ENCODE data around the gene FCER1G. TPM values are rescaled to one million over a fixed set of nuclear protein-coding genes. Genes with fewer than 3 reads are reported as not detected.

Gene FCER1G
- total RNA-seq, result 16.2 TPM

DNA sequence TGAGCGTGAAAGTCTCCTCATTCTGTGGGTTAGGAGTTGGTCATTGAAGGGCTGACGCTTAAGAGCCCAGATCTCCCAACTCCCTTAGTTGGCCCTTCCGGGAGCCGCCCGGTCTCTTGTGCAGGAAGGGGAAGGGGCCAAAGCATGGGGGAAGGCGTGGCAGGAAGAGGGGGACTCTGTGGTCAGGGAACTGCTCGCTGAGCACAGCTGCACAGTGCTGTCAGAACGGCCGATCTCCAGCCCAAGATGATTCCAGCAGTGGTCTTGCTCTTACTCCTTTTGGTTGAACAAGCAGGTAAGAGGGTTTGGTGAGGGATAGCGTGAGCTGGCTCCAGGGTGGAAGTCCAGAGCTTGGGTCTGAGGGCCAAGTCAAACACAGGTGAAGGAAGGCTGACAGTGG, at the start of gene FCER1G:
TSS of gene FCER1G (plus strand) at position 220 of the 400 bp plus-strand sequence. CDS start at position 247, 27 bp downstream.
- H3K9me3 ChIP-seq (ENCODE audit: control insufficient read depth in 3 of 3, low read length in 3 of 3), result no peaks in the 10 kb centered on the region
- H3K4me1 ChIP-seq (ENCODE audit: control insufficient read depth in 3 of 3, insufficient read depth in 3 of 3, low read length in 3 of 3), result peaks cover 0 to 5% (median 0%) of the 10 kb centered on the region in 3 donors
- no peak within 1 kb of the TSS for H3K27ac ChIP-seq (ENCODE audit: low read depth, low read length)
- no peaks in the 10 kb centered on the region for H3K27me3 ChIP-seq (ENCODE audit: control insufficient read depth in 3 of 3, insufficient read depth in 3 of 3, low read length in 3 of 3)
- H3K4me3 ChIP-seq (ENCODE audit: low read length in 3 of 3), result peak within 1 kb of the TSS; percentile 22 to 35 (median 22)
- no peak within 1 kb of the TSS for H3K9ac ChIP-seq (ENCODE audit: low read depth in 1 of 3, low read length in 3 of 3)
- peaks cover 40 to 49% (median 41%) of the 10 kb centered on the region in 3 donors for H3K36me3 ChIP-seq (ENCODE audit: control insufficient read depth in 3 of 3, insufficient read depth in 3 of 3, low read length in 3 of 3)

- H3K27ac ChIP-seq (ENCODE audit: low read depth, low read length), result peak within 1 kb of the TSS; percentile 90
- H3K27me3 ChIP-seq (ENCODE audit: control insufficient read depth in 3 of 3, insufficient read depth in 3 of 3, low read length in 3 of 3), result no peaks in the 10 kb centered on the region
- H3K9ac ChIP-seq (ENCODE audit: low read depth in 1 of 3, low read length in 3 of 3), result peak within 1 kb of the TSS; percentile 92 to 94 (median 94)
- peak within 1 kb of the TSS; percentile 91 to 96 (median 95) for H3K4me3 ChIP-seq (ENCODE audit: low read length in 3 of 3)
- H3K36me3 ChIP-seq (ENCODE audit: control insufficient read depth in 3 of 3, insufficient read depth in 3 of 3, low read length in 3 of 3), result peaks cover 42 to 61% (median 47%) of the 10 kb centered on the region in 3 donors
- H3K9me3 ChIP-seq (ENCODE audit: control insufficient read depth in 3 of 3, low read length in 3 of 3), result no peaks in the 10 kb centered on the region
- H3K4me1 ChIP-seq (ENCODE audit: control insufficient read depth in 3 of 3, insufficient read depth in 3 of 3, low read length in 3 of 3), result peaks cover 24 to 27% (median 26%) of the 10 kb centered on the region in 3 donors
Measured at GRCh38 chr1:161165742-161166668, 49.1 kb upstream of the FCER1G start, which contains the start of gene PPOX. Gene PPOX (plus strand): TSS chr1:161166426. CDS start chr1:161166848, 422 bp downstream.

- peak overlapping the region; percentile 91 to 96 (median 95) for H3K4me3 ChIP-seq (ENCODE audit: low read length in 3 of 3)
- peaks cover 46 to 61% (median 50%) of the 10 kb centered on the region in 3 donors for H3K36me3 ChIP-seq (ENCODE audit: control insufficient read depth in 3 of 3, insufficient read depth in 3 of 3, low read length in 3 of 3)
- H3K9me3 ChIP-seq (ENCODE audit: control insufficient read depth in 3 of 3, low read length in 3 of 3), result no peaks in the 10 kb centered on the region
- H3K27me3 ChIP-seq (ENCODE audit: control insufficient read depth in 3 of 3, insufficient read depth in 3 of 3, low read length in 3 of 3), result no peaks in the 10 kb centered on the region
- peak overlapping the region; percentile 87 to 94 (median 94) for H3K9ac ChIP-seq (ENCODE audit: low read depth in 1 of 3, low read length in 3 of 3)
- H3K4me1 ChIP-seq (ENCODE audit: control insufficient read depth in 3 of 3, insufficient read depth in 3 of 3, low read length in 3 of 3), result peaks cover 17 to 25% (median 17%) of the 10 kb centered on the region in 3 donors
- peak overlapping the region; percentile 90 for H3K27ac ChIP-seq (ENCODE audit: low read depth, low read length)
Measured at GRCh38 chr1:161166669-161167548, 48.2 kb upstream of the FCER1G start.

DNA sequence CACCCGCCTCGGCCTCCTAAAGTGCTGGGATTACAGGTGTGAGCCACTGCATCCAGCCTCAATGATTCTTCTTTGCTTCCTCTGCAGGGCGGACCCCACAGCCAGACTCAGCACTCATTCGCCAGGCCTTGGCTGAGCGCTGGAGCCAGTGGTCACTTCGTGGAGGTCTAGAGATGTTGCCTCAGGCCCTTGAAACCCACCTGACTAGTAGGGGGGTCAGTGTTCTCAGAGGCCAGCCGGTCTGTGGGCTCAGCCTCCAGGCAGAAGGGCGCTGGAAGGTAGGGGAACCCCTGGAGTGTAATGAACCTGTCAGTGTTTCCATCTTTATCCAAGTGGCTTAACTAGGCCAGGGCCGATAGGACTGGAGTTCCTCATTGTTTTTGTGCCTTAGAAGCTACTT, 46.2 kb upstream of the FCER1G start:
- H3K4me1 ChIP-seq (ENCODE audit: control insufficient read depth in 3 of 3, insufficient read depth in 3 of 3, low read length in 3 of 3), result peaks cover 28 to 42% (median 31%) of the 10 kb centered on the region in 3 donors
- no peak overlapping the region for H3K4me3 ChIP-seq (ENCODE audit: low read length in 3 of 3)

GRCh38 chr1:161171191-161171590, 43.9 kb upstream of the FCER1G start:
- H3K27me3 ChIP-seq (ENCODE audit: control insufficient read depth in 3 of 3, insufficient read depth in 3 of 3, low read length in 3 of 3), result no peaks in the 10 kb centered on the region
- H3K4me3 ChIP-seq (ENCODE audit: low read length in 3 of 3), result no peak overlapping the region
- H3K9me3 ChIP-seq (ENCODE audit: control insufficient read depth in 3 of 3, low read length in 3 of 3), result no peaks in the 10 kb centered on the region
- H3K4me1 ChIP-seq (ENCODE audit: control insufficient read depth in 3 of 3, insufficient read depth in 3 of 3, low read length in 3 of 3), result peaks cover 26 to 34% (median 29%) of the 10 kb centered on the region in 3 donors
- H3K27ac ChIP-seq (ENCODE audit: low read depth, low read length), result no peak overlapping the region
- H3K36me3 ChIP-seq (ENCODE audit: control insufficient read depth in 3 of 3, insufficient read depth in 3 of 3, low read length in 3 of 3), result peaks cover 58 to 63% (median 62%) of the 10 kb centered on the region in 3 donors
- no peak overlapping the region for H3K9ac ChIP-seq (ENCODE audit: low read depth in 1 of 3, low read length in 3 of 3)

More for the DNA sequence above, 46.2 kb upstream of the FCER1G start:
- H3K9ac ChIP-seq (ENCODE audit: low read depth in 1 of 3, low read length in 3 of 3), result no peak overlapping the region
- no peaks in the 10 kb centered on the region for H3K27me3 ChIP-seq (ENCODE audit: control insufficient read depth in 3 of 3, insufficient read depth in 3 of 3, low read length in 3 of 3)
- H3K9me3 ChIP-seq (ENCODE audit: control insufficient read depth in 3 of 3, low read length in 3 of 3), result no peaks in the 10 kb centered on the region
- H3K27ac ChIP-seq (ENCODE audit: low read depth, low read length), result no peak overlapping the region
- H3K36me3 ChIP-seq (ENCODE audit: control insufficient read depth in 3 of 3, insufficient read depth in 3 of 3, low read length in 3 of 3), result peaks cover 43 to 56% (median 53%) of the 10 kb centered on the region in 3 donors

GRCh38 chr1:161171696-161172095, 43.4 kb upstream of the FCER1G start:
- H3K4me1 ChIP-seq (ENCODE audit: control insufficient read depth in 3 of 3, insufficient read depth in 3 of 3, low read length in 3 of 3), result peaks cover 30 to 38% (median 34%) of the 10 kb centered on the region in 3 donors
- H3K9ac ChIP-seq (ENCODE audit: low read depth in 1 of 3, low read length in 3 of 3), result no peak overlapping the region
- no peak overlapping the region for H3K27ac ChIP-seq (ENCODE audit: low read depth, low read length)
- no peaks in the 10 kb centered on the region for H3K9me3 ChIP-seq (ENCODE audit: control insufficient read depth in 3 of 3, low read length in 3 of 3)
- no peak overlapping the region for H3K4me3 ChIP-seq (ENCODE audit: low read length in 3 of 3)
- peaks cover 58 to 63% (median 62%) of the 10 kb centered on the region in 3 donors for H3K36me3 ChIP-seq (ENCODE audit: control insufficient read depth in 3 of 3, insufficient read depth in 3 of 3, low read length in 3 of 3)
- H3K27me3 ChIP-seq (ENCODE audit: control insufficient read depth in 3 of 3, insufficient read depth in 3 of 3, low read length in 3 of 3), result no peaks in the 10 kb centered on the region

DNA sequence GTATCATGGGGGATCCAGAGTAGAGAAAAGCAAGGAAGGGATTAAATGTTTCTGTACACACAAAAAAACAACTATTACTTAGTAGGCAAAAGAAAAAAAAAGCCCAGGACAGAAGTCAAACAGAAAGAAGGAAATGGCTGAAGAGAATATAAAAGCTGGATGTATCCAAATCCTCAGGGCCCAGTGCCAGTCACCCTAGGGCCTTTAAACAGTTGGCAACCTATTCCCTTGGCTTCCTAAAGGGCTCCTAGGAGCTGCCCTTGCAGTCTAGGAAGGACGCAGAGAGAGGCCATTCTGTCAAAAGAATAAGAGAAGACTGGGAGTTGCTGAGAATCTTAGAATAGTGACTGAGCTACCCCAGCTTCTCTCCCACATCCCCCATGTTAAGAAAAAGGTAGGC, 42.7 kb upstream of the FCER1G start:
- H3K27ac ChIP-seq (ENCODE audit: low read depth, low read length), result peak overlapping the region; percentile 4
- peak overlapping the region in 1 of 3 donors; percentile 33 for H3K9ac ChIP-seq (ENCODE audit: low read depth in 1 of 3, low read length in 3 of 3)
- H3K27me3 ChIP-seq (ENCODE audit: control insufficient read depth in 3 of 3, insufficient read depth in 3 of 3, low read length in 3 of 3), result no peaks in the 10 kb centered on the region
- H3K9me3 ChIP-seq (ENCODE audit: control insufficient read depth in 3 of 3, low read length in 3 of 3), result no peaks in the 10 kb centered on the region
- H3K4me1 ChIP-seq (ENCODE audit: control insufficient read depth in 3 of 3, insufficient read depth in 3 of 3, low read length in 3 of 3), result peaks cover 29 to 33% (median 29%) of the 10 kb centered on the region in 3 donors
- peaks cover 58 to 63% (median 62%) of the 10 kb centered on the region in 3 donors for H3K36me3 ChIP-seq (ENCODE audit: control insufficient read depth in 3 of 3, insufficient read depth in 3 of 3, low read length in 3 of 3)
- H3K4me3 ChIP-seq (ENCODE audit: low read length in 3 of 3), result no peak overlapping the region

- no peaks in the 10 kb centered on the region for H3K27me3 ChIP-seq (ENCODE audit: control insufficient read depth in 3 of 3, insufficient read depth in 3 of 3, low read length in 3 of 3)
- peak overlapping the region in 1 of 3 donors; percentile 4 for H3K4me3 ChIP-seq (ENCODE audit: low read length in 3 of 3)
- peaks cover 58 to 63% (median 62%) of the 10 kb centered on the region in 3 donors for H3K36me3 ChIP-seq (ENCODE audit: control insufficient read depth in 3 of 3, insufficient read depth in 3 of 3, low read length in 3 of 3)
- H3K27ac ChIP-seq (ENCODE audit: low read depth, low read length), result peak overlapping the region; percentile 4
- H3K4me1 ChIP-seq (ENCODE audit: control insufficient read depth in 3 of 3, insufficient read depth in 3 of 3, low read length in 3 of 3), result peaks cover 30 to 34% (median 34%) of the 10 kb centered on the region in 3 donors
- peak overlapping the region in 2 of 3 donors; percentile 19 to 40 for H3K9ac ChIP-seq (ENCODE audit: low read depth in 1 of 3, low read length in 3 of 3)
- no peaks in the 10 kb centered on the region for H3K9me3 ChIP-seq (ENCODE audit: control insufficient read depth in 3 of 3, low read length in 3 of 3)
Measured at GRCh38 chr1:161172776-161173376, 42.2 kb upstream of the FCER1G start.

- Histone ChIP-seq H3K27me3 (ENCODE audit: control insufficient read depth in 3 of 3, insufficient read depth in 3 of 3, low read length in 3 of 3) (no peaks in the 10 kb centered on the region), H3K9me3 (ENCODE audit: control insufficient read depth in 3 of 3, low read length in 3 of 3) (no peaks in the 10 kb centered on the region), H3K27ac (ENCODE audit: low read depth, low read length) (peak overlapping the region; percentile 36), H3K36me3 (ENCODE audit: control insufficient read depth in 3 of 3, insufficient read depth in 3 of 3, low read length in 3 of 3) (peaks cover 58 to 61% (median 60%) of the 10 kb centered on the region in 3 donors), H3K4me3 (ENCODE audit: low read length in 3 of 3) (no peak overlapping the region), H3K9ac (ENCODE audit: low read depth in 1 of 3, low read length in 3 of 3) (no peak overlapping the region), H3K4me1 (ENCODE audit: control insufficient read depth in 3 of 3, insufficient read depth in 3 of 3, low read length in 3 of 3) (peaks cover 31 to 36% (median 35%) of the 10 kb centered on the region in 3 donors)
Measured at GRCh38 chr1:161173711-161174110, 41.4 kb upstream of the FCER1G start.
